Measurements from ENCODE around the gene DYNLT1. TPM values are rescaled to one million over a fixed set of nuclear protein-coding genes. Genes with fewer than 3 reads are reported as not detected.

The DYNLT1 gene
- total and polyA plus RNA-seq, 3 donors from 2014 or later: 165 to 319 (median 200) TPM

DNA sequence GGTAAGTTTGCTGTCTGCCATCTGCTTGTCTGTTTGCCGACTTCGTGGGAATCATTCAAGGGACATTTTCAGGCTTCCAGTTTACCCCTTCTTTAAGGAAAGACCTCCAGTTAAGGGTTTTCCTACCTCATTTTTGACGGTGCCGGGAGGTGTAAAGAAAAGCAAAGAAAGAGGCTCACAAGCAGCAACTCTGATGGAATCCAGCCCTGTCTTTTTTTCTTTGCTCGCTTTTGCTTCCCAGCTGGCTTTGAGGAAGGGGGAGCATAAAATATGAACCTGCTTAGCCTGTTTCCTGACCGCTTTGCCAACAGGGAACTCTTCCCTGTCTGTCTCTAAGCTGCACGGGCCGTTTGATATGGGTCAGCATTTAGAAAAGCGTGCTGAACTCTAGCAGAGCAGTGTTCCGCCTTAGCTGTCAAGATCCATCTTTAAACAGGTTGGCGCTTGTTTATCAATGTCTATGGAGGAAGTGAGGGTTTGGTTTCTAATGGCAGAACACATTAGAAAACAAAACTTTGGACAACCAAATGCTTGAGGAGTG lies 19.2 kb upstream of the DYNLT1 start:
- intact Hi-C loops (cut with DNase I; ENCODE audit: low total_unique reads): no loop called here
- 64 to 66% methylated on average over 11 of the region's 11 CpGs for WGBS, 2 donors
- H3K4me3 ChIP-seq: no peak overlapping the region
- H3K4me1 ChIP-seq: peaks cover 3% of the 10 kb centered on the region
- H3K36me3 ChIP-seq (ENCODE audit: low read depth, missing control alignments): no peaks in the 10 kb centered on the region
- no peak for DNase-seq
- no peaks in the 10 kb centered on the region for H3K9me3 ChIP-seq
- no peak for TF ChIP-seq POLR2A (IDR thresholded peaks at IDR 0.05)
- TF ChIP-seq, protein P1, sequence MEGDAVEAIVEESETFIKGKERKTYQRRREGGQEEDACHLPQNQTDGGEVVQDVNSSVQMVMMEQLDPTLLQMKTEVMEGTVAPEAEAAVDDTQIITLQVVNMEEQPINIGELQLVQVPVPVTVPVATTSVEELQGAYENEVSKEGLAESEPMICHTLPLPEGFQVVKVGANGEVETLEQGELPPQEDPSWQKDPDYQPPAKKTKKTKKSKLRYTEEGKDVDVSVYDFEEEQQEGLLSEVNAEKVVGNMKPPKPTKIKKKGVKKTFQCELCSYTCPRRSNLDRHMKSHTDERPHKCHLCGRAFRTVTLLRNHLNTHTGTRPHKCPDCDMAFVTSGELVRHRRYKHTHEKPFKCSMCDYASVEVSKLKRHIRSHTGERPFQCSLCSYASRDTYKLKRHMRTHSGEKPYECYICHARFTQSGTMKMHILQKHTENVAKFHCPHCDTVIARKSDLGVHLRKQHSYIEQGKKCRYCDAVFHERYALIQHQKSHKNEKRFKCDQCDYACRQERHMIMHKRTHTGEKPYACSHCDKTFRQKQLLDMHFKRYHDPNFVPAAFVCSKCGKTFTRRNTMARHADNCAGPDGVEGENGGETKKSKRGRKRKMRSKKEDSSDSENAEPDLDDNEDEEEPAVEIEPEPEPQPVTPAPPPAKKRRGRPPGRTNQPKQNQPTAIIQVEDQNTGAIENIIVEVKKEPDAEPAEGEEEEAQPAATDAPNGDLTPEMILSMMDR (IDR thresholded peaks at IDR 0.05): no peak
- H3K27ac ChIP-seq: no peak overlapping the region
- H3K27me3 ChIP-seq: no peaks in the 10 kb centered on the region

DNA sequence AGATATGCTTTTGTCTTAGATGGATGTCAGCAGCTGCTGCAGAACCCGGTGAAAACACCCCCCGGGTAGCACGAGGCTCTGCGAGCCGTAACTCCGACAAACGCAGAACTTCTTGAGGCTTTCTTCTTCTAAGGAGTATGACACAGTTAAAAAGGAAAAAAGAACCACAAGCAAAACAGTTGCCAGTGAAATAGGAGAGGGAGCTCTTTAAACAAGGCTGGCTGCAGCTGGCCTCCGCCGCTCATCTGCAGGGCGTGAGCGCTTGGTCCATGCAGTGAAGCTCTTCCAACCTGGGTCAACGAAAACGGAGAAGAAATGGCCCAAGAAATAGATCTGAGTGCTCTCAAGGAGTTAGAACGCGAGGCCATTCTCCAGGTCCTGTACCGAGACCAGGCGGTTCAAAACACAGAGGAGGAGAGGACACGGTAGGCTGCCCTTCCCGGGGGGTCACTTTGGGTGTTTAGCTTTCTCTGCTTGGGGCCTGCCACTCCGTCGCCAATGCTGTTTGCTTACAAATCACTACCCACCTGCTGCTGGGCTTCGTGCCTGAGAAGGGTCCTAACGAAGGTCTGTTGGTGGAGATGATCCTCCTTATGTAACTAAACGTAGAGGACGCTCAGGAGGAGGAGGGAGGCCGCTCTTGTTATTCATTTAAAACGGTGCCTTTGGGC lies 18.5 kb upstream of the DYNLT1 start:
- no peak for DNase-seq
- Histone ChIP-seq H3K27me3 (no peaks in the 10 kb centered on the region), H3K9me3 (no peaks in the 10 kb centered on the region), H3K4me1 (peaks cover 3% of the 10 kb centered on the region), H3K27ac (peak overlapping the region in 1 of 2 donors; percentile 13), H3K36me3 (ENCODE audit: low read depth, missing control alignments) (no peaks in the 10 kb centered on the region), H3K4me3 (no peak overlapping the region)
- TF ChIP-seq POLR2A (IDR thresholded peaks at IDR 0.05): no peak
- TF ChIP-seq, protein P1 (IDR thresholded peaks at IDR 0.05): no peak
- intact Hi-C loops (cut with DNase I; ENCODE audit: low total_unique reads): no loop called here
- 47 to 58% methylated on average over 27 of the region's 27 CpGs for WGBS, 2 donors

DNA sequence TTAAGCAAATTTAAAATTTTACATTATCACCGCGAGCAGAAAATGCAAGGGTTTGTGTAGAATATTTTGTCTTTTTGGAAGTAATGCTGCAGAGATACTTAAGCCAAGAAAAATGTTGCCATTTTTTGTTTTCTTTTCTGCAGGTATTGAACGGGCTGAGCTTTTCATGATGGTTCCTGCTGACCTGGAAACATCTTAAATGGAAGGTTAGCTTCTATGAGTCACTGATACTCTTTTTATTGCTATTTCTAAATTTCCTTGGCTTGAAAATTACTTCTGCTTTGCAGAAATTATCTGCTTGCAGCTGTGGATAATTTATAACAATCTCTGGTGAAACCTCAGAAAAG lies 18.0 kb upstream of the DYNLT1 start:
- H3K27me3 ChIP-seq: no peaks in the 10 kb centered on the region
- intact Hi-C loops (cut with DNase I; ENCODE audit: low total_unique reads): no loop called here
- 58 to 64% methylated on average over 3 of the region's 3 CpGs for WGBS, 2 donors
- no peak overlapping the region for H3K27ac ChIP-seq
- peaks cover 3% of the 10 kb centered on the region for H3K4me1 ChIP-seq
- no peaks in the 10 kb centered on the region for H3K36me3 ChIP-seq (ENCODE audit: low read depth, missing control alignments)
- TF ChIP-seq POLR2A (IDR thresholded peaks at IDR 0.05): no peak
- TF ChIP-seq, protein P1 (IDR thresholded peaks at IDR 0.05): no peak
- DNase-seq: no peak
- no peaks in the 10 kb centered on the region for H3K9me3 ChIP-seq
- H3K4me3 ChIP-seq: no peak overlapping the region

DNA sequence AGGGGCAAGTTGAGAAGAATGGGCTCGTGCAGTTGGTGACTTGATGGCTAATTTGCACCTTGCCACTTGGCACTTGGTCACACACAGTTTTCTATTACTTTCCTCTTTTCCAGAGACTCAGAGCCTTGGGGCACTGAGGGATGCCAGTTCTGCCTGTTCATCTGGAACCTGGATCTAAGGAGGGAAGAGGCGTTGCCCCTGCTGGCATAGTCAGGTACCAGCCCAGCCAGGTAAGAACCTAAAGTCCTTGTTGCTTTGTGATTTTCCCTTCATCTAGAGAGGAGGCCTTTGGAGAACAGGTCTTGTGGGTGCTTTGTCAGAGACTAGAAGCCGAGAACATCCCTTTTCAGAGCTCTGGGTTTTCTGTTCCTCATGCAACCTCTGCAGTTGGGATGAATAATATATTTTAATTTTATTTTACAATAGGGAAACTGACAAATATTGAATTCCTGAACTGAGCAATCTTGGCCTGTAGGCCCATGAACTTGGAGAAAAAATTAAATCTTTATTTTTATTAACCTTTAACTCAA lies 16.7 kb upstream of the DYNLT1 start:
- WGBS, 2 donors: 77 to 92% methylated on average over 3 of the region's 3 CpGs
- Histone ChIP-seq H3K36me3 (ENCODE audit: low read depth, missing control alignments) (no peaks in the 10 kb centered on the region), H3K27ac (no peak overlapping the region), H3K9me3 (no peaks in the 10 kb centered on the region), H3K27me3 (no peaks in the 10 kb centered on the region), H3K4me3 (no peak overlapping the region), H3K4me1 (peaks cover 3% of the 10 kb centered on the region)
- intact Hi-C loops (cut with DNase I; ENCODE audit: low total_unique reads): no loop called here
- no peak for DNase-seq
- no peak for TF ChIP-seq POLR2A (IDR thresholded peaks at IDR 0.05)
- TF ChIP-seq, protein P1 (IDR thresholded peaks at IDR 0.05): no peak

Data from testis (tissue), 3 donors.